ENCODE data around the gene ROR1. TPM values are rescaled to one million over a fixed set of nuclear protein-coding genes. Genes with fewer than 3 reads are reported as not detected.

The ROR1 gene
- total RNA-seq, 4 donors from 2014 or later = 0.73 to 2.6 (median 1.4) TPM

DNA sequence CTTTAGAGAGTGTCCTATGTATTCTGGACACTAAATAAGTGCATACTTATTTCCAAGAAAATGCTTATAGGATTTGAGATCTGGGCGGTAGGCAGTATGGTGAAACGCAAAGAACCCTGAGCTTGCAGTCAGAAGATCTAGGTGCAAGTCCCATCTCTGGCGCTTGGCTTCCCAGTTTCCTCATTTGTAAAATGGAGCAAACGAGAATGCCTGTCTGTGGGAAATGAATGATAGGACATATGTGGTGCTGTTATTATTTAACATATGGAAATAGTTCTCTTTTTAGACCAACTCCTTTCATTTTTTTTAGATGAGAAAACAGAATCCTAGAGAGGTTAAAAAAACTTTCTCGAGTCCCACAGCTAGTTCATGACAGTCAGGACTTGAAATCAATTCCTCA, 25.2 kb upstream of the ROR1 start:
- no peak for DNase-seq
- Histone ChIP-seq H3K27ac (no peak overlapping the region), H3K9me3 (no peaks in the 10 kb centered on the region), H3K36me3 (no peaks in the 10 kb centered on the region), H3K4me3 (replicated peaks in 1 of 3) (no peak overlapping the region), H3K27me3 (no peaks in the 10 kb centered on the region), H3K4me1 (no peaks in the 10 kb centered on the region)
- no peak for TF ChIP-seq POLR2A (IDR thresholded peaks at IDR 0.05)
- TF ChIP-seq, protein P1, sequence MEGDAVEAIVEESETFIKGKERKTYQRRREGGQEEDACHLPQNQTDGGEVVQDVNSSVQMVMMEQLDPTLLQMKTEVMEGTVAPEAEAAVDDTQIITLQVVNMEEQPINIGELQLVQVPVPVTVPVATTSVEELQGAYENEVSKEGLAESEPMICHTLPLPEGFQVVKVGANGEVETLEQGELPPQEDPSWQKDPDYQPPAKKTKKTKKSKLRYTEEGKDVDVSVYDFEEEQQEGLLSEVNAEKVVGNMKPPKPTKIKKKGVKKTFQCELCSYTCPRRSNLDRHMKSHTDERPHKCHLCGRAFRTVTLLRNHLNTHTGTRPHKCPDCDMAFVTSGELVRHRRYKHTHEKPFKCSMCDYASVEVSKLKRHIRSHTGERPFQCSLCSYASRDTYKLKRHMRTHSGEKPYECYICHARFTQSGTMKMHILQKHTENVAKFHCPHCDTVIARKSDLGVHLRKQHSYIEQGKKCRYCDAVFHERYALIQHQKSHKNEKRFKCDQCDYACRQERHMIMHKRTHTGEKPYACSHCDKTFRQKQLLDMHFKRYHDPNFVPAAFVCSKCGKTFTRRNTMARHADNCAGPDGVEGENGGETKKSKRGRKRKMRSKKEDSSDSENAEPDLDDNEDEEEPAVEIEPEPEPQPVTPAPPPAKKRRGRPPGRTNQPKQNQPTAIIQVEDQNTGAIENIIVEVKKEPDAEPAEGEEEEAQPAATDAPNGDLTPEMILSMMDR (IDR thresholded peaks at IDR 0.05) = no peak
- intact Hi-C loops (cut with DNase I) = no loop called here
- WGBS, 2 donors = 90% methylated on average over 5 of the region's 5 CpGs

DNA sequence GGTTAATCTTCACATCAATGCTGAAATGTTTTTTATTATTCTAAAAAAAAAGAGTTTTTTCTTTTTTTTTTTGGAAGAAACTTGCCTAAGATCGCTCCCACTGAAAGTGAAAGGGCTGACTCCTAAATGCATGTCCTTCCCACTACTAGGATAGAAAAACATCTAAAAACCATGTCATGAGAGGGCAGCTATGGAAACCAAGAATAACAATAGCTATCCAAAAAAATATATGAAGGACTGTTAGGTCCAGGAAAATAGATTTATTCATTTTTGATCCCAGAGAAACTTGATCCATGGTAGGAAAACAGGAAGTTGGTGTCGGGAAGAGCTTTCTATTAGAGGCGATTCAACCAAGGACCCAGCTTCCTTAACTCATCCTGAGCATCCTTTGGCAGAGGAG, 23.1 kb upstream of the ROR1 start:
- WGBS, 2 donors = 71 to 72% methylated on average over 3 of the region's 3 CpGs
- Histone ChIP-seq H3K4me3 (replicated peaks in 1 of 3) (no peak overlapping the region), H3K9me3 (no peaks in the 10 kb centered on the region), H3K27ac (no peak overlapping the region), H3K4me1 (no peaks in the 10 kb centered on the region), H3K27me3 (no peaks in the 10 kb centered on the region), H3K36me3 (no peaks in the 10 kb centered on the region)
- intact Hi-C loops (cut with DNase I) = no loop called here
- TF ChIP-seq, protein P1 (IDR thresholded peaks at IDR 0.05) = no peak
- TF ChIP-seq POLR2A (IDR thresholded peaks at IDR 0.05) = no peak
- no peak for DNase-seq

DNA sequence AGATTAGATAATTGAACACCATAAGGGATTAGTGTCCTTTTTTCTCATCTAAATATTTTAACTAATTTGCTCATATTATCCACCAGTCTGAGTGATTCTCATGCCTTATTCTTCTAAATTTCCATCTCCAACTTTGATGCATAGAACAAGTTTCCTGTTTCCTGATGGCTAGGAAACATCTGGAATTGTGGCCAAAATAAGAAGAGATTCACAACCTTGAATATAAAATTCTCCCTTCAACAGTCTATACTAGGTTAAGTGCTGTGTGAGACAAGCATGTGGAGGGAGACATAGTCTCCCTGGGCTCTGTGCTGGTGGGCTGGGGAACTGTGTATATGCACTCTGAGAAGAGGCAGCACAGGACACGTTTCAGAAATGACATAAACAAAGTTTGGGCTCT, 21.6 kb upstream of the ROR1 start:
- Histone ChIP-seq H3K4me3 (replicated peaks in 1 of 3) (no peak overlapping the region), H3K36me3 (no peaks in the 10 kb centered on the region), H3K9me3 (no peaks in the 10 kb centered on the region), H3K4me1 (no peaks in the 10 kb centered on the region), H3K27me3 (no peaks in the 10 kb centered on the region), H3K27ac (no peak overlapping the region)
- intact Hi-C loops (cut with DNase I) = no loop called here
- TF ChIP-seq POLR2A (IDR thresholded peaks at IDR 0.05) = no peak
- TF ChIP-seq, protein P1 (IDR thresholded peaks at IDR 0.05) = no peak
- WGBS, 2 donors = 18 to 79% methylated on average over 1 of the region's 1 CpG
- no peak for DNase-seq

DNA sequence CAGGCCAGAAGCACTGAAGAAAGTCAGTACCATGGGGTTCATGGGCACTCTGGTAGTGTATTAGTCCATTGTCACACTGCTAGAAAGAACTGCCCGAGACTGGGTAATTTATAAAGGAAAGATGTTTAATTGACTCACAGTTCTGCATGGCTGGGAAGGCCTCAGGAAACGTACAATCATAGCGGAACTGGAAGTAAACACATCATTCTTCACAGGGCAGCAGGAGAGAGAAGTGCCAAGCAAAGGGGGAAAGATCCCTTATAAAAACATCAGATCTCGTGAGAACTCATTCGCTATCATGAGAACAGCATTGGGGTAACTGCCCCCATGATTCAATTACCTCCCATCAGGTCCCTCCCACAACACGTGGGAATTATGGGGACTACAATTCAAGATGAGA, 20.2 kb upstream of the ROR1 start:
- H3K27ac ChIP-seq = no peak overlapping the region
- H3K4me1 ChIP-seq = no peaks in the 10 kb centered on the region
- intact Hi-C loops (cut with DNase I) = no loop called here
- H3K9me3 ChIP-seq = no peaks in the 10 kb centered on the region
- no peaks in the 10 kb centered on the region for H3K36me3 ChIP-seq
- H3K27me3 ChIP-seq = no peaks in the 10 kb centered on the region
- no peak for TF ChIP-seq POLR2A (IDR thresholded peaks at IDR 0.05)
- TF ChIP-seq, protein P1 (IDR thresholded peaks at IDR 0.05) = no peak
- no peak for DNase-seq
- 52 to 66% methylated on average over 6 of the region's 6 CpGs for WGBS, 2 donors
- no peak overlapping the region for H3K4me3 ChIP-seq (replicated peaks in 1 of 3)

DNA sequence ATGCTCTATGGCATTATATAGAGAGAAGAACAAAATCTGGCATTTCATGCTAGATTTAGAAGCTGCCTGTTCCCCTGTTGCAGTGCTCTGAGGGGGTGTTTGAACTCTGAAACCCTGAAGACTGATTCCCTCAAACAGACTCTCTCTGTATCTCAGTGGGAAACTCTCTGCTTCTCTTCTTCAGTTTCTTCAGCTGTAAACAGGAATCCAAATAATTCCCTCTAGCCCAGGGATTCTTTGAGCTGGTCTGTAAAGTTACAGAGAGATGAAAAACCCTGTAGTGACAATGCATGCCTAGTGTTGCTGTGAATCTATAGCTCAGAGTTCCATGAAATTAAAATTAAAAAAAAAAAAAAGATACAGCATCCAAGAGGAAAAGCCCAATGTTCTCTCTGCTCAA, 17.0 kb upstream of the ROR1 start:
- Histone ChIP-seq H3K27me3 (no peaks in the 10 kb centered on the region), H3K36me3 (no peaks in the 10 kb centered on the region), H3K9me3 (no peaks in the 10 kb centered on the region), H3K27ac (no peak overlapping the region), H3K4me1 (no peaks in the 10 kb centered on the region), H3K4me3 (replicated peaks in 1 of 3) (no peak overlapping the region)
- no peak for DNase-seq
- TF ChIP-seq POLR2A (IDR thresholded peaks at IDR 0.05) = no peak
- TF ChIP-seq, protein P1 (IDR thresholded peaks at IDR 0.05) = no peak
- intact Hi-C loops (cut with DNase I) = no loop called here

Measured in thyroid gland (tissue), 4 donors.